Dermis microvascular lymphatic vessel endothelial cell (primary cell): Measurements from ENCODE around the gene PEPD. TPM values are rescaled to one million over a fixed set of nuclear protein-coding genes. Genes with fewer than 3 reads are reported as not detected.
A peak's percentile ranks its signal among the peaks of the same experiment; 100 is the strongest.

ENCODE experiments used
- DNase-seq, 2 donors: peaks; one replicate each; pipeline versions ENCODE4 v3.0.0 to v3.0.0-alpha.2; 2010; ENCODE audit warnings: low read depth in 2 of 2
- total RNA-seq: library from RNA; depleted of rRNA; stranded (reverse); fragments of >200 nt; gene quantifications from 2 replicates; pipeline ENCODE4 v1.2.1, GENCODE V29; 2014

The PEPD gene
- total RNA-seq, 1 donor from 2014 or later: 57.6 TPM

GRCh38 chr19:33408538-33409434 lies 112.8 kb downstream of the PEPD start:
- DNase-seq: no peak

- DNase-seq: no peak
Observed at GRCh38 chr19:33408116-33408515, 113.5 kb downstream of the PEPD start.

GRCh38 chr19:33407716-33408115 lies 113.9 kb downstream of the PEPD start:
- no peak for DNase-seq

GRCh38 chr19:33407140-33407551 lies 114.4 kb downstream of the PEPD start:
- no peak for DNase-seq

GRCh38 chr19:33406521-33407139 lies 115.0 kb downstream of the PEPD start:
- DNase-seq: peak; percentile 33 to 61

- DNase-seq: no peak
Observed at GRCh38 chr19:33405553-33406461, 115.8 kb downstream of the PEPD start.

- DNase-seq: no peak
Observed at GRCh38 chr19:33405254-33405552, 116.4 kb downstream of the PEPD start.

- no peak for DNase-seq
Observed at GRCh38 chr19:33404506-33405253, 116.9 kb downstream of the PEPD start.

- DNase-seq: no peak
Observed at GRCh38 chr19:33403973-33404304, 117.7 kb downstream of the PEPD start.

GRCh38 chr19:33403221-33403972 lies 118.2 kb downstream of the PEPD start:
- DNase-seq: no peak

- DNase-seq: no peak
Observed at GRCh38 chr19:33402421-33403220, 119.0 kb downstream of the PEPD start.

GRCh38 chr19:33401683-33402420 lies 119.7 kb downstream of the PEPD start:
- no peak for DNase-seq

- no peak for DNase-seq
Observed at GRCh38 chr19:33400856-33401682, 120.5 kb downstream of the PEPD start.

GRCh38 chr19:33399745-33400681 lies 121.6 kb downstream of the PEPD start:
- no peak for DNase-seq

- DNase-seq: no peak
Observed at GRCh38 chr19:33399081-33399744, 122.4 kb downstream of the PEPD start.

- no peak for DNase-seq
Observed at GRCh38 chr19:33398361-33399060, 123.1 kb downstream of the PEPD start.
